Dermis microvascular lymphatic vessel endothelial cell (primary cell): ENCODE measurements around the gene CFB. TPM values are rescaled to one million over a fixed set of nuclear protein-coding genes. Genes with fewer than 3 reads are reported as not detected.

Source experiments
- DNase-seq, 2 donors: peaks; one replicate each; pipeline versions ENCODE4 v3.0.0 to v3.0.0-alpha.2; 2010; ENCODE audit warnings: low read depth in 2 of 2
- total RNA-seq: library from RNA; depleted of rRNA; stranded (reverse); fragments of >200 nt; gene quantifications from 2 replicates; pipeline ENCODE4 v1.2.1, GENCODE V29; 2014

CFB gene
- total RNA-seq, 1 donor from 2014 or later: 0.13 TPM

- DNase-seq: no peak
These were observed 2.4 kb downstream of the CFB start for GRCh38 chr6:31948306-31948705.

GRCh38 chr6:31948753-31949413, 3.0 kb downstream of the CFB start:
- no peak for DNase-seq

GRCh38 chr6:31949926-31950548, 4.1 kb downstream of the CFB start:
- DNase-seq: no peak

GRCh38 chr6:31952140-31952805, 6.4 kb downstream of the CFB start:
- peak; percentile 29 to 63 for DNase-seq

GRCh38 chr6:31952890-31953289, 7.0 kb downstream of the CFB start:
- no peak for DNase-seq

GRCh38 chr6:31954511-31954910, 8.6 kb downstream of the CFB start:
- no peak for DNase-seq

GRCh38 chr6:31956796-31957195, 10.9 kb downstream of the CFB start:
- DNase-seq: no peak

- no peak for DNase-seq
These were observed 12.5 kb downstream of the CFB start for GRCh38 chr6:31958412-31958740.

GRCh38 chr6:31958741-31959739, 13.1 kb downstream of the CFB start, which contains the start of the genes NELFE and SKIC2:
Gene NELFE, minus strand, starts transcription at chr6:31958971. Its CDS starts 525 bp downstream, at chr6:31958446.
Gene SKIC2, plus strand, starts transcription at chr6:31959175. Its CDS starts 18 bp downstream, at chr6:31959193.
- DNase-seq: peak; percentile 95 to 98

GRCh38 chr6:31961616-31962015, 15.7 kb downstream of the CFB start:
- DNase-seq: no peak

GRCh38 chr6:31963921-31964320, 18.0 kb downstream of the CFB start:
- no peak for DNase-seq

- DNase-seq: no peak
These were observed 19.8 kb downstream of the CFB start for GRCh38 chr6:31965700-31966099.

GRCh38 chr6:31966506-31966905, 20.6 kb downstream of the CFB start:
- DNase-seq: no peak

GRCh38 chr6:31966997-31967925, 21.4 kb downstream of the CFB start:
- DNase-seq: no peak

- DNase-seq: no peak
These were observed 22.0 kb downstream of the CFB start for GRCh38 chr6:31967926-31968320.

- DNase-seq: no peak
These were observed 22.4 kb downstream of the CFB start for GRCh38 chr6:31968326-31968725.

GRCh38 chr6:31968791-31969711, 23.2 kb downstream of the CFB start:
- DNase-seq: no peak

GRCh38 chr6:31969712-31970603, 24.1 kb downstream of the CFB start:
- no peak for DNase-seq
